IgD-negative memory B cell (primary cell): Measurements from ENCODE around the gene MGMT. TPM values are rescaled to one million over a fixed set of nuclear protein-coding genes. Genes with fewer than 3 reads are reported as not detected.

ENCODE experiments used
- H3K27ac Mint-ChIP-seq, 3 donors: one replicate each; pipeline ENCODE4 v1.8.0; 2020 to 2022; ENCODE audit warnings: mild to moderate bottlenecking in 3 of 3, mixed read lengths in 3 of 3, moderate library complexity in 1 of 3
- H3K27me3 Mint-ChIP-seq: one replicate; pipeline ENCODE4 v1.8.0; 2021; ENCODE audit warnings: mixed read lengths
- H3K36me3 Mint-ChIP-seq: one replicate; pipeline ENCODE4 v1.8.0; 2020; ENCODE audit warnings: mild to moderate bottlenecking, mixed read lengths
- H3K4me1 Mint-ChIP-seq, 3 donors: one replicate each; pipeline ENCODE4 v1.8.0; 2020 to 2022; ENCODE audit warnings: mixed read lengths in 3 of 3, mild to moderate bottlenecking in 1 of 3
- H3K4me3 Mint-ChIP-seq, 4 donors: one replicate each; pipeline ENCODE4 v1.8.0; 2020 to 2022; ENCODE audit warnings: mild to moderate bottlenecking in 4 of 4, mixed read lengths in 4 of 4, moderate library complexity in 3 of 4
- H3K9me3 Mint-ChIP-seq, 3 donors: one replicate each; pipeline ENCODE4 v1.8.0; 2020 to 2021; ENCODE audit warnings: mixed read lengths in 3 of 3, mild to moderate bottlenecking in 1 of 3
- polyA plus RNA-seq: library from polyadenylated mRNA; unstranded; fragments of 300-500 nt; fragmentation: Illumina TruSeq; gene quantifications from one replicate; pipeline ENCODE4 v1.2.3, GENCODE V29; 2021

The MGMT gene
- polyA plus RNA-seq, 1 donor from 2014 or later = 35.1 TPM

- peaks cover 10% of the 10 kb centered on the region for H3K27me3 Mint-ChIP-seq
- H3K36me3 Mint-ChIP-seq = peaks cover 4% of the 10 kb centered on the region
- no peaks in the 10 kb centered on the region for H3K9me3 Mint-ChIP-seq
- no peaks in the 10 kb centered on the region for H3K4me1 Mint-ChIP-seq
- no peak overlapping the region for H3K27ac Mint-ChIP-seq
- no peak overlapping the region for H3K4me3 Mint-ChIP-seq
These were observed 21.4 kb upstream of the MGMT start for GRCh38 chr10:129445436-129446182.

DNA sequence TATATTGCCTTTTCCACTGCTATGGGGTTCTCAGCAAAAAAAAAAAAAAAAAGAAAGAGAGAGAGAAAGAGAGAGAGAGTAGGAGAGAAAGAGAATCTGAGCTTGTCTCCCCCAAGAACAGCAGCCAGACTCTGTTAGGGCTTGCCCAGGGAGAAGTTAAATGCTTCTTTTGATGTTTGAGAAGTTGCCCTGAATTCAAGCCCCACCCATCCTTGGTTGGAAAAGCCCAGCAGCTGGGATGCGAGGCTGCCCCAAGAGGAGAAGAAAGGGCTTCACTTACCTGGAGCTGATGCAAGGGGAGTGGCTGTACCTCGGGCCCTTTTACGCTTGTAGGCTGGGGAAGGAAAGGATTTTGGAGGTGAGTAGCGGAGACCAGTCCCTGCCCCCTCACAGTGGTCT lies 20.9 kb upstream of the MGMT start:
- Mint-ChIP-seq H3K36me3 (peaks cover 4% of the 10 kb centered on the region), H3K4me1 (no peaks in the 10 kb centered on the region), H3K4me3 (no peak overlapping the region), H3K9me3 (no peaks in the 10 kb centered on the region), H3K27ac (no peak overlapping the region), H3K27me3 (peaks cover 10% of the 10 kb centered on the region)

- H3K27me3 Mint-ChIP-seq = peaks cover 10% of the 10 kb centered on the region
- H3K9me3 Mint-ChIP-seq = peaks cover 0 to 5% (median 0%) of the 10 kb centered on the region in 3 donors
- H3K4me1 Mint-ChIP-seq = no peaks in the 10 kb centered on the region
- no peak overlapping the region for H3K4me3 Mint-ChIP-seq
- H3K27ac Mint-ChIP-seq = no peak overlapping the region
- peaks cover 4% of the 10 kb centered on the region for H3K36me3 Mint-ChIP-seq
These were observed 19.6 kb upstream of the MGMT start for GRCh38 chr10:129447486-129447885.

- Mint-ChIP-seq H3K9me3 (peaks cover 0 to 5% (median 0%) of the 10 kb centered on the region in 3 donors), H3K27ac (no peak overlapping the region), H3K36me3 (peaks cover 4% of the 10 kb centered on the region), H3K4me1 (no peaks in the 10 kb centered on the region), H3K4me3 (no peak overlapping the region), H3K27me3 (peaks cover 8% of the 10 kb centered on the region)
These were observed 19.0 kb upstream of the MGMT start for GRCh38 chr10:129448086-129448485.

DNA sequence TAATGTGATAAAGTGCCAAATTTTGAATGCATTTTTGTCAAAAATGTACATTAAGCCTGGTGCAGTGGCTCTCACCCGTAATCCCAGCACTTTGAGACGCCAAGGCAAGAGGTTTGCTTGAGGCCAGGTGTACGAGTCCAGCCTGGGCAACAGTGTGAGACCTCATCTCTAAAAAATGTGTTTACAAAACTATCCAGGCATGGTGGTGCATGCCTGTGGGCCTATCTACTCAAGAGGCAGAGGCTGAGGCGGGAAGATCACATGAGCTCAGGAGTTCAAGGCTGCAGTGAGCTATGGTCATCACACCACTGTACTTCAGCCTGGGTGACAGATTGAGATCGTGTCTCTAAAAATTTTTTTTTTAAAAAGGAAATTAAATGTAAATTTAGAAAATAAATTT lies 18.5 kb upstream of the MGMT start:
- peaks cover 4% of the 10 kb centered on the region for H3K27me3 Mint-ChIP-seq
- no peak overlapping the region for H3K27ac Mint-ChIP-seq
- H3K9me3 Mint-ChIP-seq = peaks cover 0 to 5% (median 0%) of the 10 kb centered on the region in 3 donors
- H3K4me1 Mint-ChIP-seq = no peaks in the 10 kb centered on the region
- no peak overlapping the region for H3K4me3 Mint-ChIP-seq
- H3K36me3 Mint-ChIP-seq = peaks cover 4% of the 10 kb centered on the region

DNA sequence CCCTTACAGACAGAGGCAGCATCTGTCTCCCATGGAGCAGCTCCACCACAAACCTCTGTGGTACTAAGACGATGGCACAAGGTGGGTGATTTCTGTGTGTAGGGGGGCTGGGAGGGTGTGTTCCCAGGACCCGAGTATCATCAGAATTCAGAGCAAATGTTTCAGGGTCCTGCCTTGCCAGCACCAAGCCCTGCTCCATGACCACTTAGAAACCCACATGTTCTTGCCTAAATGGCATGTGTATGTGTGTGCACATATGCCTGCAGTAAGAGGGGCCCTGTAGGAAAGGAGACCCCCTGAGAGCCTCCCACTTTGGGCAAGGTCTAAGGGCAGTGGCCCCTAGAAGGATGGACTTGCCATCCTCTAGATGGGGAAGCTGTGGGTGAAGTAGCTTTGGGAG lies 17.1 kb upstream of the MGMT start:
- H3K36me3 Mint-ChIP-seq = peaks cover 4% of the 10 kb centered on the region
- peaks cover 0 to 5% (median 0%) of the 10 kb centered on the region in 3 donors for H3K9me3 Mint-ChIP-seq
- H3K27ac Mint-ChIP-seq = no peak overlapping the region
- peaks cover 4% of the 10 kb centered on the region for H3K27me3 Mint-ChIP-seq
- no peaks in the 10 kb centered on the region for H3K4me1 Mint-ChIP-seq
- no peak overlapping the region for H3K4me3 Mint-ChIP-seq

DNA sequence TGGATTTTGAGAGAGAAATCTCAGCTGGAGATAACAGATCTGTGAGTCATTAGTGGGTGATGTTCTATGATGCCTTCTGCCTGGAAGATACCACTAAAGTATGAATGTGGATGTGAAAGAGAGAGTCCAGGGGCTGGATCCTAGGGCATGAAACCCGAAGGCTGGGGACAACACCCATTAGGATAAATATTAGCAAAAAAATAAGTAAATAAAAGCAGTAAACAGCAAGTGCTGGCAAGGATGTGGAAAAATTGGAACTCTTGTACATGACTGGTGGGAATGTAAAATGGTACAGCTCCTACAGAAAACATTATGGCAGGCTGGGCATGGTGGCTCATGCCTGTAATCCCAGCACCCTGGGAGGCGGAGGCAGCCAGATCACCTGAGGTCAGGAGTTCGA lies 16.6 kb upstream of the MGMT start:
- H3K9me3 Mint-ChIP-seq = peaks cover 0 to 5% (median 0%) of the 10 kb centered on the region in 3 donors
- H3K4me1 Mint-ChIP-seq = no peaks in the 10 kb centered on the region
- H3K27me3 Mint-ChIP-seq = peaks cover 6% of the 10 kb centered on the region
- no peak overlapping the region for H3K27ac Mint-ChIP-seq
- no peak overlapping the region for H3K4me3 Mint-ChIP-seq
- H3K36me3 Mint-ChIP-seq = peaks cover 4% of the 10 kb centered on the region

- no peak overlapping the region for H3K4me3 Mint-ChIP-seq
- H3K27ac Mint-ChIP-seq = no peak overlapping the region
- peaks cover 13% of the 10 kb centered on the region for H3K27me3 Mint-ChIP-seq
- no peaks in the 10 kb centered on the region for H3K36me3 Mint-ChIP-seq
- peaks cover 0 to 5% (median 0%) of the 10 kb centered on the region in 3 donors for H3K9me3 Mint-ChIP-seq
- no peaks in the 10 kb centered on the region for H3K4me1 Mint-ChIP-seq
These were observed 11.4 kb upstream of the MGMT start for GRCh38 chr10:129455625-129456024.

- no peaks in the 10 kb centered on the region for H3K9me3 Mint-ChIP-seq
- H3K36me3 Mint-ChIP-seq = no peaks in the 10 kb centered on the region
- no peak overlapping the region for H3K27ac Mint-ChIP-seq
- H3K4me1 Mint-ChIP-seq = no peaks in the 10 kb centered on the region
- peaks cover 11% of the 10 kb centered on the region for H3K27me3 Mint-ChIP-seq
- H3K4me3 Mint-ChIP-seq = no peak overlapping the region
These were observed 7.1 kb upstream of the MGMT start for GRCh38 chr10:129459762-129460539.

GRCh38 chr10:129462257-129462795 lies 4.7 kb upstream of the MGMT start:
- H3K4me1 Mint-ChIP-seq = no peaks in the 10 kb centered on the region
- H3K9me3 Mint-ChIP-seq = no peaks in the 10 kb centered on the region
- H3K27ac Mint-ChIP-seq = no peak overlapping the region
- peaks cover 6% of the 10 kb centered on the region for H3K27me3 Mint-ChIP-seq
- no peaks in the 10 kb centered on the region for H3K36me3 Mint-ChIP-seq
- no peak overlapping the region for H3K4me3 Mint-ChIP-seq

- Mint-ChIP-seq H3K4me1 (peaks cover 2 to 6% (median 5%) of the 10 kb centered on the region in 3 donors), H3K27ac (no peak overlapping the region), H3K4me3 (no peak overlapping the region), H3K36me3 (no peaks in the 10 kb centered on the region), H3K27me3 (peaks cover 3% of the 10 kb centered on the region), H3K9me3 (no peaks in the 10 kb centered on the region)
These were observed 2.8 kb upstream of the MGMT start for GRCh38 chr10:129464251-129464650.

- H3K27ac Mint-ChIP-seq = peak overlapping the region; percentile 2 to 85 (median 47)
- H3K4me3 Mint-ChIP-seq = peak overlapping the region; percentile 39 to 89 (median 79)
- no peaks in the 10 kb centered on the region for H3K9me3 Mint-ChIP-seq
- H3K27me3 Mint-ChIP-seq = no peaks in the 10 kb centered on the region
- H3K36me3 Mint-ChIP-seq = no peaks in the 10 kb centered on the region
- H3K4me1 Mint-ChIP-seq = peaks cover 5 to 13% (median 11%) of the 10 kb centered on the region in 3 donors
These were observed 992 bp upstream of the MGMT start for GRCh38 chr10:129465796-129466702.

GRCh38 chr10:129467359-129468064 lies 471 bp downstream of the MGMT start:
- Mint-ChIP-seq H3K9me3 (no peaks in the 10 kb centered on the region), H3K27me3 (no peaks in the 10 kb centered on the region), H3K36me3 (no peaks in the 10 kb centered on the region), H3K4me3 (peak overlapping the region; percentile 81 to 95 (median 88)), H3K27ac (peak overlapping the region; percentile 81 to 88 (median 88)), H3K4me1 (peaks cover 5 to 14% (median 12%) of the 10 kb centered on the region in 3 donors)

DNA sequence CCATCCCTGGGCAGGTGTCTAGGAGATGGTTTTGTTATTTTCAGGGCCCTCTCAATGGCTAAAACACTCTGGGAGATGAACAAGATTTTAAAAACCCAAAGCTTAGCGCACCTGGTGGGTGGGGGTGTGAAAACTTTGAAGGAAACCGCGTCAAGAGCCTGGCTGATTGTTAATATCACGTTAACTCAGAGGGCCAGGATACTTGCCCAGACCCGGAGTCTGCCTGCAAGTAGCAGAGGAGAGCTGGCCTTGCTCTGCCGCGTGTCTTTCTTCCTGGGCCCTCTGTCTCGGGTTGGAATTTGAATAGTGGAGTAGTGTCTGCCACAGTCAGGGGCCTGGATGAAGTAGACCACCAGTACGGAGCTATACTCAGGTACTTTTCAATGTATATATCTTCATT lies 1.1 kb downstream of the MGMT start:
- Mint-ChIP-seq H3K36me3 (no peaks in the 10 kb centered on the region), H3K4me1 (peaks cover 12 to 21% (median 17%) of the 10 kb centered on the region in 3 donors), H3K9me3 (no peaks in the 10 kb centered on the region), H3K27me3 (no peaks in the 10 kb centered on the region), H3K27ac (peak overlapping the region in 1 of 3 donors; percentile 88), H3K4me3 (peak overlapping the region; percentile 81 to 95 (median 88))
